ENCODE measurements around the gene THADA.
"Not testable (repeated sequence)": the region's sequence is repeated elsewhere in the genome, so short reads cannot be mapped to it uniquely, and the experiment has no call there.

The THADA gene

DNA sequence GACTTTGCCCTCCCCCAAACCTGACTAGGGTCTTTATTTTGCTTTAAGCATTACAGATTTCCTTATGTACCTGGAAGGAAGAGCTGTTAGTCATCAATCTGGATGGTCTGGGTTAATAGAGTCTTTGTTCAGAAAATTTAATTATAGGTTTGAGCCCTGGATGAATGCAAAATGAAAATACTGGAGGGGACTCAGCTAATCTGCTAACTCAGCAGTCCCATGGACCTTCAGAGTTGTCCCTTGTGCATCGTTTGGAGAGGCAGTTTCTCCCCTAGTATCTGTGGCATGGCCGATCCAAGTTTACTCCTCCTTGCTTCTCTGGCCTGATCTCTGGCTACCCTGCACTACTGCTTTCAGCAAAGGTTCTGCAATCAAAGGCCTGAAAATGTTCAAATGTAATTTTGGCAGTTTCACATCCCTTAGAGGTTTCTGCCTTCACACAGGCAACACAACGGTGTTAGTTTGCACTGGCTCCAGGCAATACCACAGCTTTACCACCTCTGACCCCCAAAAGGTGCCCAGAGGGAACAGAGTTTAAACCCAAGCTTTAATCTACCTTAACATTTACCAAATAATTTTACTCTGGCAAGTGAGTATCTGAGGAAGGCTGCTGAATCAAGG, 134.3 kb downstream of the THADA start:
- DNase-seq (ENCODE audit: low read depth): no peak

DNA sequence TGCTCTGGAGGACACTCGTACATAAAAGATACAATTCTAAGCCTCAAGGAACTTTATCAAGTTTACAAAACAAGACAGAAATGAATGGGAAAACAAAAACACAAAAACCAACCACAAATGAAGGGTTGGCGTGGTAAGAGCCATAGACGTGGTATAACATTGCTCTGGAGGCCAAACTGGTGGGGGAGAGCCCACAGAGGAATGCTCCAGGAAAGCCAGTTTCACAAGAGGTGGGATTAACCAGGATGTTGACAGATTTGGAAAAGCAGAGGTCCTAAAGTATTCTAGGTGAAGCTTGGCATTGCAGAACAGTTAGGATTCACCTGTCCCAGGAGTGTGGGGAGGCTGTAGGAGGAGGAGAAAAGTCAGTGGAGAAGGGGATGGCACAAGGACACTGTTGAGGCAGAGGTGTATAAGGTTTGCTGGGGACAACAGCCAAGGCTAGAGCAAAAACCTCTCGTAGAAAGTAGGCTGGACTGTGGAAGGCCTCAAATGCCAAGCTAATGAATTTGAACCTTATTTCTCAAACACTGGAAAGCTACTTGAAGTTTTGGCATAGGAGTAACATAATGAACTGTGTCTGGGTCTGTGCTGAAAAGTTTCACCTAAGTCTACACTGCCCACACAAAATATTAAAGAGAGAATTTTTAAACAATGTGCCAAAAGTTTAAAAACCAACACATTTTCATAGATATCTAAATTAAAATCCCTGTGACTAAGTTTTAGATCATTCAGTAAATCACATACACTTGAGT, 135.1 kb downstream of the THADA start:
- DNase-seq (ENCODE audit: low read depth): no peak

DNA sequence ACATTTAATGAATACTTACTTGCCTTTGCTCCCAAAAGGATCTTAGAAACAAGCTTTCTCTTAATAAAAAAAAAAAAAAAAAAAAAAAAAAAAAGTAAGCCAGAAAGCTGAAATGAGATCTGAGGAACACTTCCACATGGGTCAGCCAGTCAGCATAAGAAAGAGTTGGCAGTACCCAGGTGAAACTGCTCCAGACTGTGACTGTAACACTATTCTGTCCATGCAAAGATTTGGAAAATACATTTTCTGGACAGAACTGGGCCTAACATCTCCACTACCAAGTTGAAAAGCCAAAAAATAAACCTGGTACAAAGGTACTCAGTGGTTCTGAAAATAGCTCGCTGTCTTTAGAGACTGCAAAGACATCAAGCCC, 135.7 kb downstream of the THADA start:
- no peak for DNase-seq (ENCODE audit: low read depth)

DNA sequence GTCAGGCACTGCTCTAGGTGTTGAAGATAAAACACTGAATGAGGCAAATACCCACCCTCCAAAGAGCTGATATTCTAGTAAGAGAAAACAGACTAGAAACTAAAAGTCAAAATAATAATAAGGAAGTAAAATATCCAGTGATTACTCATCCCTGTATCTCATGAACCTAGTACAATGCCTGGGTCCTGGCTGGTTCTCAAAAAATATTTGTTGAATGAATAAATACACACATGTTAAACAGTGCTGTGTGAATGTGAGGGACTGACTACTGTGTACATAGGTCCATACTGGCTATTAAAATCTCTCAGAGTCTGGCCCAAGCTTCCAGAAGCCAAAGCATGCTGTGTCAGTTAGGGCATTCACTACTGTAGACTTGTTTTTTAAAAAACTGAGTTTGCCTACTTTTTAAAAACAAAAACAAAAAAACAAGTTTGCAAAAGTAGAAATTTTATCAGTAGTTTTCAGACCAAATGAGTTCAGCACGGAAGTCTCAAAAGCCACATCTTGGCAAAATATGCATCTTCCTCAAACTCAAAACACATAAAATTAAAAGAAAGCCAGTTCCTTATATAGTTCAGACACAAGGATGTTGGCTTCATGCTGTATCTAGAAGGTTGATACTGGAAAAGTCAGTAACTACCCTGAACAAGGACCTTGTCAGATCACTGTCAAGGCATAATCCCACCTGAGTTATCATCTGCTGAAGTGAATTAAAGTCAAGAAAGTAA, 136.2 kb downstream of the THADA start:
- DNase-seq (ENCODE audit: low read depth): peak; percentile 84

DNA sequence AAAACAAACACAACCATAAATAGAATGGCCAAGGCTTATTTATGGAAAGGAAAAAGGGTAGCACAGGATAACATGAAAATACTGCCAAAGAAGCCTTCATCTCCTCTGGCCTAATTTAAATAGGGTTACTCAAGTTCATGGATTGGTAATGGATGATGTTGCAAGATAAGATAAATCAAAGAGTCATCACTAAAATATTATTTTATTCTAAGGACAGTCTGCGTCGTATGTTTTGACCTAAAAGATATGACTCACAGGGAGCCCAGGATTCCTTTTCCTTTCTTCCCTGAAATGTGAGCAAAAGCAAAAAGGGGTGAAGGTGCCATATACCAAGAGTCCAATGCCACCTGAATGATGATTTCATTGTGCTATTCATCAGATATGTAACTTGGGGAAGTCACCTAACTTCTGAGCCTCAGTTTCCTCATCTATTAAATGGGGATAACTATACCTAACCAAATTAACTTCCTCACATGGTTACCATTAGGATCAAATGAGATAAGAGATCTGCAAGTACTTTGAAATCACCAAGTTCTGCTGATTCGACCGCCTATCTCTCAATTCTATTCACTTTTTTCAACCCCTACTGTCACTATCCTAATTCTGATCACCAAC, 137.7 kb downstream of the THADA start:
- DNase-seq (ENCODE audit: low read depth): peak; percentile 95

DNA sequence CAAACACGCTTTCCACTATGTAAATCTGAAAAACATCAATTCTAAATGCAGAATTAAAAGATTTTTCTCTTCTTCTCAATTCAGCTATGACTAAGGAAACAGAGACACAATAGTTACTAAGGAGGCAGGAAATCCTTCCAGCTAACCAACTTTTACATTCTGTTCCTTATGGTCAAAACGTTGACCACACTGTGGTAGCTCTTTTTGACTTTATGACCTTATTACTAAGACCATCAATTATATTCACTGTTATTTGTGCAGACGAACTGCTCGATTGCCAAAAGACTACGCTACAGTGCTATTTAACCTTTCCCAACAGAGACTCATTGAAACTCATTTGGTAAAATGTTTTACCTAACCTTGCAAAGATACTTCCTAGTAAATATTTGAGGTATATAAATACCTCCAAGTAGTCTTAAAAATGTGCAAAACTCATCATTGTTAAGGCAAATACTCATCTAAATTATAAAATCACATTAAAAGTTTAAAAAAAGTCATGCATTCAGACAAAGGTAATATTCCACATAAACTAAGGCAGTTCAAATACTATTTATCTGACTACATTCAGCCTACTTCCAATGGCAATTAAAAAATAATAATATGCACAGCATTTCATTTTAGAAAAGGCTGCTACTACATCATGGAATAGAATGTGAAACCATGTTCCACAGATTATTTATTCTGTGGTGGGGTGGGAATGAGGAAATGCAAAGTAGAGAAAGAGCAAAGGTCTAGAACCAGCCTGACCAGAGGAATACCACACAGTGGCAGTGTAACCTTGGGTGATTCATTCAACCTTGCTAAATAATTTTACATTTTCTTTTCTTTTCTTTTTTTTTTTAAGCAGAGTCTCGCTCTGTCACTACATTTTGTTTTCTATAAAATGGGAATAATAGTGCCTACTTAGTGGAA, 139.9 kb downstream of the THADA start:
- peak; percentile 89 for DNase-seq (ENCODE audit: low read depth)

DNA sequence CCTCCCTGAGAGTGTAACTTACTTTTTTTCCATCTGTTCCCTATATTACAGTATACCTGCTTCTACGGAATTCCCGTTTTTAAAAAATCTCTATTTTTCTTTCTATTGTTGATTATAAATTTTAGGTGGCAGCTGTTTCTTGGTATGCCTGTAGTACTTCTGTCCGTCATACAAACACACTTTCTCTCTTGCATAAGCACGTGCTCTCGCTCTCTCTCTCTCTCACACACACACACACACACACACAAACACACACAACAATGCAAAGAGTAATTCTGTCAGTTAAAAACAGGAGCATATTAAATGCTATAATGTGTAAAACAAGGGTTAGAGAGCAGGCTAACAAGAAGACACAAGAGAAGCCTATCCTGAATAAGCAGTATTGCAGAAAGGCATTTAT, 140.5 kb downstream of the THADA start:
- no peak for DNase-seq (ENCODE audit: low read depth)

DNA sequence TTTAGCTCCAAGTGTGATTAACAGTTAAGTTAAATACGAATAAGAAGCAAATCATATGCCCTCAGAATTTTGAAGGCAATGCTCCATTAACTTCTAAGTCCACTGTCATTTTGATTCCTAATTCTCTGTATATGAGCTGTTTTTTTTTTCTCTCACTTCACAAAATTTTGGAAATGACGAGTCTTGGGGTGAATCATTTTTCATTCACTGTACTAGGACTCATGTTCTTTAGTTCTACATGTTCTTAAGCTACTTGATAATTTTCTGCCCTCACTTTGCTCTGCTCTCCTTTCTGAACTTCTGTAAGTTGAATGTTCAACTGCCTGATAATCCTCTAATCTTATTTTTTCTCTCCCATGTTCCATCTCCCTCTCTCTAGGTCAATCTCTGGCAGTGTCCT, 141.0 kb downstream of the THADA start:
- DNase-seq (ENCODE audit: low read depth): peak; percentile 37

DNA sequence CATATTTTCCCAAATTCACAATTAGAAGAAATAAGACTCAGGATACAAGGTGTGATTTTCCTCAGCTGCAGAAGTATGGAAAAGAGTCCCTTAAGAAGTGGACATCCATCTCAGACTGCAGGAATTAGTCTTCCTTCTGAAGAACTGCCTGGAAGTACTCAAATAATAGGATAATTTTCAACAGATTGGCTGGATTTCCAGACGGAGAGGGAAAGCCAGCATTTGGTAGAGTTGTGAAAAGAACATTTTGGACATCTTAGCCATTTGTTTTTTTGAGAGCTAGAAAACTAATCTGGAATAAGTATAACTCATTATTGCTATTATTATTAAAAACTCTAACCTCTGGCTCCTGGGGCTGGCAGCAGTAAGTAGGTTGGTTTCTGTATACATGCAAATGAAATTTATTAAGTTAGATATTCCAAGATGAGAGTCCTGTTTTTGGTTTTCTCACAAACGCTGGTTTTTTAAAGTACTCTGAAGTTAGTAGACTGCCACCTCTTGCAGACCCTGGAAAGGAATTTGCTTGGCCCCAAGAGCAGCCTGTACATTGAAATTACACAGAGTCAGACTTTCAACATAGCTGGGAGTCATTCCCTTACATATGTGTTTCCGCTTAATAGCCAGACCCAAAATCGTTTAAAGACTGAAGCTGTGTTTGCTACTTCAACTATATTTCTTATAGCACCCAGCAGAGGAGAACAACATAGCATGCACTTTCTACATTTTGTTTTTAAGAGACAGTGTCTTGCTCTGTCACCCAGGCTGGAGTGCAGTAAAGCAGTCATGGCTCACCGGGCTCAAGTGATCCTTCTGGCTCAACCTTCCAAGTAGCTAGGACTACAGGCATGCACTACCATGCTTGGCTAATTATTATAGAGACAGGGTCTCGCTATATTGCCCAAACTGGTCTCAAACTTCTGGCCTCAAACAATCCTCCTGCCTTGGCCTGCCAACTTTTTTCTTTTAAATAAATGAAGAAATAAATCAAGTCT, 142.4 kb downstream of the THADA start:
- no peak for DNase-seq (ENCODE audit: low read depth)

DNA sequence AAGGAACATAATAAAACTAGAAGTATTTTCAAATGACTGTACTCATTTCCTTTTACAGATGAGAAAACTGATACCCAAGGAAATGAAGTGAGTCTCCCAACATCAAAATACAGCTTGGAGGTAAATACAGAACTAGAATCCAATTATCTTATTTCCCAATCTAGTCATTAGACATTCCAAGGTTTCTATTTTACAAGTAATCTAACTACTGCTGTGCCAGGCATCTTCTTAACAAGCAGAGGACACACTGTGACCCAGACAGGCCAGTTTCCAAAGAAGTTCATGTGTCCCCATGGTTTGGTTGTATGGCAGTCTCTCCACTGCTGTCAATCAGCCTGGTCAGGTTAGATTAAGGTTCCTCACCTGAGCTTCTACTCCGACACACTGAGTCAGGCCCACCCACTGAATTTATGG, 143.5 kb downstream of the THADA start:
- peak; percentile 41 for DNase-seq (ENCODE audit: low read depth)

DNA sequence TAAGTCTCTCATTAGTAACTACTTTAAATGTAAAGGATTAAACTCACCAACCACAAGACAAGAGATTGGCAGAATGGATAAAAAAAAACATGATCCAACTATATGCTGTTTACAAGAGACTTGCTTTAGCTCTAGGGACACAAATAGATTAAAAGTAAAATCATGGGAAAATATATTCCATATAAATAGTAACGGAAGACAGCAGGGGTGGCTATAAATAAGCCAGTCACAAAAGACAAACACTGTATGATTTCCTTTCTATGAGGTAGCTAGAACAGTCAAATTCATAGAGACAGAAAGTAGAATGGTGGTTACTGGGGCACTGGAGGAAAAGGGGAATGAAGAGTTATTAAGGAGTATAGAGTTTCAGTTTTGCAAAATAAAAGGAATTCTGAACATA, 145.2 kb downstream of the THADA start:
- no peak for DNase-seq (ENCODE audit: low read depth)

DNA sequence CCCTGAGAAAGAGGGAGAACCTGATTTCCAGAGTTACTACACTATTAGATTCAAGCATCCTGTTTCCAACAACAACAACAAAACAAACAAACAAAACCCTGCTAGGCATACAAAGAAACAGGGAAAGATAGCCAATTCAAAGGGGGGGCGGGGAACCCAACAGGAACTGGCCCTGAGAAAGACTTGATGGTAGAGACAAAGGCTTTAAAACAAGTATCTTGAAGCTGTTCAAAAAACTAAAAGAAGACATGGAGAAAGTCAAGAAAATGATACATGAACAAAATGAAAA, 147.1 kb downstream of the THADA start:
- DNase-seq (ENCODE audit: low read depth): no peak

DNA sequence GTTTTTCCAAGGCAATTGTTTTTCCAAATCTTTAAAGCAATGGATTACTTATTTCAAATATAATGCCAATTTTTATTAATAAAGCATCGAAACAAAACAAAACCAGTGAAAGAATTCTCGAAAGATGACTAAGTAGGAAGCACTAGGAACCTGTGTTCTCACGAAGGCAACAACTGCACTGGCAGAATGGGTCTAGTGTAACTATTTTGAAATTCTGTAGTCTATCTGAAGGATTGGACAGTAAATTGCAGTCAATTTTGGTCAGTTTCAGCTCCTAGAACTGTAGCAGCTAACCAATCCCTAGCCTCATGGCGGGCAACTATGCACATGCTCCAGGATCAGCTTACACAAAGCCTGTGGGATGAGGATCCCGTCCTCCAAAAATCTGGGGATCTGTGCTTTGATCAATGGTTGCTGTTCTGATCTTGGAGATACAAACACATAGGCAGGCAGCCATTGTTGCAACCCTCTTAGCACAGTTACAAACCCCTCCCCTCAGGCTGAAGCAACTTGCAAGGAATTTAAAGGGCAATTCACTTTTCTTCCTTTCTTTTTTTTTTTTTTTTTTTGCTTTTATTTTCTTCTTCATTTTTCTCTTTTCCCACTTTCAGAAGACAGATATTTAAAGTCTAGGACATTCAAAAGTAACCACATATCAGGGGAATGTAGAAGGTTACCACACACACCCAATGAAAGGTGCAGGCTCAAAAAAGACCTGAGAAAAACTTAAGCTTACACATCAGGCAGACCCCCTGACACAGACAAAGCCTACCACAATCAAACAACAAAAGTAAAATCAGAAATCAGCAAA, 147.6 kb downstream of the THADA start:
- no peak for DNase-seq (ENCODE audit: low read depth)

DNA sequence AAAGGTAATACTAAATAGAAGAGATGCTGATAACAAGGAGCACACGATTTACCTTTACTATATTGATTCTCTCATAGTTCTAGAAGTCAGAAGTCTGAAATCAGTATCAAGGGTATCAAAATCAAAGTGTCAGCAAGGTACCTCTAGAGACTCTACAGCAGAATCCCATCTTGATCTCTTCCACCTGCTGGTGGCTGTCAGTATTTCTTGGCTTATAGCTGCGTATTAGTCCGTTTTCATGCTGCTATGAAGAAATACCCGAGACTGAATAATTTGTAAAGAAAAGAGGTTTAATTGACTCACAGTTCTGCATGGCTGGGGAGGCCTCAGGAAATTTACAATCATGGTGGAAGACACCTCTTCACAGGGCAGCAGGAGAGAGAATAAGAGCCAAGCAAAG, 149.1 kb downstream of the THADA start:
- DNase-seq (ENCODE audit: low read depth): not testable (repeated sequence)

DNA sequence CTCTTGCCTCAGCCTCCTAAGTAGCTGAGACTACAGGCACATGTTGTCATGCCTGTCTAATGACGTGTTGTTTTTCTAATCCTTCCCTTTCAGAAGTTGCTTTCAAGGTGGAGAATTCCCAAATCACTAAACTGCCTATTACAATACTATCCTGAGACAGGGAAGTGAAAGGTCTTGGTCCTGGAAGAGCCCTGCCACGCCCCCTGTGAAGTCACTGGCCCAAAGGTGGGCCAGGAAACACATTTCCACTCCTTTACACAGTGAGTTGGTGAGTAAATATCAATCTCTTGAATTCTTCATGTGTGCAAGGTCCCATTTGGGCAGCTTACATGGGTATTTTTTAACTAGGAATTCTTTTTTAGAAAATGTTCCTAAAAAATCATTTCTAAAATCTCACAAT, 150.1 kb downstream of the THADA start:
- no peak for DNase-seq (ENCODE audit: low read depth)

DNA sequence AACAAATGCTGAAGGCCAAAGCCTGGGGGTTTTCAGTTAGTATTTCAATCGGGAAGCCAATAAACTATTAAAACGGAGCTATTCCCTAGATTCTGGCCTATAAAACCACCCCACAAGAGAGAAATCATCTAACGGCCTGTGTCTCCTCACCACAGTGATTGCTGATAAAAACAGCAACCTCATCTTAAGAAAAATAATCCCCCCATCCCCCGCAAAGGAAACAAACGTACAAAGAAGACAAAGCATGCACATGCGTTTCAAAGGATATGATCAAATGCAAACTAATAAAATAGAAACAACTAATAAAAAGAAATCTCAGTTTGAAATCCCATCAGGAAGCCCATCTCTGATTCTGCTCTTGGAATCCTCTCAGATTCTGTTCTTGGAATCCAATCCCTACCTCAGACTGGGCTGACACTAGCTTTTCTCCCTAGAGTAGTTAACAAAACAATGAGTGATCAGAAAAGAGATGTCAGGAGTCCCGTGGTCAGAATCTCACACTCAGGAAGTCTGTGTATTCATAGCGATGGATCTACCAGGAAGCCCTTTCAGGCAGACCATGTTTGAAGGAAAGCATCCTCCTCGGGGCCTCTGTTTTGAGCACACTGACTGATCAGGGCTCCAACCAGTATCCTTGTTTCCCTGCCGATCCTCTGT, 150.7 kb downstream of the THADA start:
- DNase-seq (ENCODE audit: low read depth): no peak

DNA sequence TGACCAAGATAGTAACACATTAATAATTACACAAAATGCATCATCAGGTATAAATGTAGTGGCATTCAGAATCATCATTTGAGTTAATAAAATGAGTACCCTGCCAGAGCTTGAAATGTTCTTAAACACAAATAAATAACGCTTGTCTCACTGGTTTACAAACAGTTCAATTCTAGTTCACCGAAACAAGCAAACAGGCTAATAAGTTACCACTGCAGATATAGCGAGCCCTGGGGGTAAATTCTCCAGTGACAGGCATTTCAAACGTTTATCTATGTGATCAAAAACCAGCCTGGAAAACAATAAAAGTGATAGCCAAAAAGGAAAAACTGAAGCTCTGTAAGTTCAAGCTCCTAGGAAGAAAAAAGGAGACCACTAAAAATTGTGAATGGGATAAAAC, 152.6 kb downstream of the THADA start:
- no peak for DNase-seq (ENCODE audit: low read depth)

DNA sequence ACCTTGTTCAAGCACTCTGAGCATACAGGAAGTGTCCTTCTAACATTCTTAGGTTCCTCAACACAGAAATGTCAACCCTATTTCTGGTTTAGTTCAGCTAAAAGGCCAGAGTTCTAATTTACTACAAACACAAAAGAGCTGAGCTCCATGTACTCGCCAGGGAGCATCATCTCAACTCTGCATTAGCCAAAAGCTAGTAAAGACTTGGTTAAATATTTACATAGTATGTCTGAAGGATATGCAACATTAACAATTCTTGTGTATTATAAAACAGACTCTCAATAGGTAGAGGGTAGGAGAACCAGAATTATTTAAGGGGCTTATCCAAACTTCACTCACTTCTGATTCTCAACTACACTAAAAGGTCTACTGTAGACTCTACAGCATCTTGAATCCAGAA, 154.6 kb downstream of the THADA start:
- DNase-seq (ENCODE audit: low read depth): no peak

All from ELR (cell line).